Chondrocyte (in vitro differentiated cells): Measurements from ENCODE around the gene MRPL55. TPM values are rescaled to one million over a fixed set of nuclear protein-coding genes. Genes with fewer than 3 reads are reported as not detected.

Source experiments
- DNase-seq: peaks from one replicate; pipeline ENCODE4 v3.0.0; 2021; ENCODE audit warnings: mixed read lengths, low spot score
- H3K27ac Mint-ChIP-seq: one replicate; pipeline ENCODE4 v1.8.0; 2021; ENCODE audit warnings: mild to moderate bottlenecking, moderate library complexity, mixed read lengths; ENCODE audit not compliant: unreplicated experiment
- H3K27me3 Mint-ChIP-seq: 2 replicates; pipeline ENCODE4 v1.8.0; 2021; ENCODE audit warnings: low read depth, mixed read lengths
- H3K36me3 Mint-ChIP-seq: 2 replicates; pipeline ENCODE4 v1.8.0; 2021; ENCODE audit warnings: low read depth, mixed read lengths
- H3K4me1 Mint-ChIP-seq: 2 replicates; pipeline ENCODE4 v1.8.0; 2021; ENCODE audit warnings: low read depth, mild to moderate bottlenecking, mixed read lengths
- H3K4me3 Mint-ChIP-seq: one replicate; pipeline ENCODE4 v1.8.0; 2021; ENCODE audit warnings: mild to moderate bottlenecking, moderate library complexity, mixed read lengths; ENCODE audit not compliant: unreplicated experiment
- H3K9me3 Mint-ChIP-seq: 2 replicates; pipeline ENCODE4 v1.8.0; 2021; ENCODE audit warnings: low read depth, mixed read lengths
- CTCF ChIP-seq: fragments of 200-600 bp; sonication (generic); IDR thresholded peaks from 2 replicates; pipeline ENCODE4 v1.5.0; 2021; ENCODE audit warnings: antibody characterized with exemption, mild to moderate bottlenecking, moderate library complexity
- total RNA-seq: library from RNA; stranded (reverse); gene quantifications from 3 replicates; pipeline ENCODE4 v1.2.1, GENCODE V29; 2021

Gene MRPL55
- total RNA-seq, 1 donor from 2014 or later, result 48.6 TPM

GRCh38 chr1:228068359-228068758, 40.7 kb downstream of the MRPL55 start:
- no peak for DNase-seq
- TF ChIP-seq CTCF, result no peak
- no peak overlapping the region for H3K27ac Mint-ChIP-seq
- H3K4me3 Mint-ChIP-seq, result no peak overlapping the region
- peaks cover 7% of the 10 kb centered on the region for H3K27me3 Mint-ChIP-seq
- no peaks in the 10 kb centered on the region for H3K36me3 Mint-ChIP-seq
- no peaks in the 10 kb centered on the region for H3K9me3 Mint-ChIP-seq
- H3K4me1 Mint-ChIP-seq, result no peaks in the 10 kb centered on the region

DNA sequence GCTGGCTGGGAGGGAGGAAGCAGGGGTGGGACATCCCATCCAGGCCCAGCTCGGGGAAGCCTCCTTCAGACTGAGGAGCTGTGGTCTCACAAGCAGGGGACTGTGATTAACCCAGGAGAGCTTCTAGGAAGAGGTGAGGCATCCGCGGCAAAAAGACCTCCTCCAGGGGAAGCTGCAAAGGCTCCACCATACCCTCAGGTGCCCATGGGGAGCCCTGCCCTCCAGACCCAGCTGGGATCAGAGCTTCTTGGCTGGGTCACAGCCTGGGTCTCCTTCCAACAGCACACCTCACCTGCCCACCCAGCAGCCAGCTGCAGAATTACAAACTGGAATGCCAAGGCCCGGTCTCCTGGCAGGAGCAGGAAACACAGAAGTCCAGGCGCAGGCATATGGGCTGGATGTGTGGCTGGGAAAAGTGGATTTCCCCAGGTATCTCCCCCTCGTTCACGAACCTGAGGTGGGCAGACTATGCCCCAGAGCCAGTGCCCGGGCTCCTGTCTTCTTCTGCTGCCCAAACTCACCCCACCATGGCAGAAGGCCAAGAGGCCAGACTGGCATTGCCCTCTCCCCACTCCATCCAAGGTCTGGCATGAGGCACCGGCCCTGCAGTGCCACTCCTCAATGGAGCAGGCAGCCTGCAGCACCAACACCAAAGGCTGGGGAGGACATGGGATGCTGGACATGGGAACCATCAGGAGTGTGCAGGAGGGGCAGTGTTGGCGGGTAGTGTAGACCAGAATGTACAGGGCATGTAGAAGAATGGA, 42.0 kb downstream of the MRPL55 start:
- no peaks in the 10 kb centered on the region for H3K36me3 Mint-ChIP-seq
- H3K4me3 Mint-ChIP-seq, result no peak overlapping the region
- H3K4me1 Mint-ChIP-seq, result no peaks in the 10 kb centered on the region
- H3K27ac Mint-ChIP-seq, result no peak overlapping the region
- peaks cover 7% of the 10 kb centered on the region for H3K27me3 Mint-ChIP-seq
- no peak for TF ChIP-seq CTCF
- H3K9me3 Mint-ChIP-seq, result no peaks in the 10 kb centered on the region
- no peak for DNase-seq

DNA sequence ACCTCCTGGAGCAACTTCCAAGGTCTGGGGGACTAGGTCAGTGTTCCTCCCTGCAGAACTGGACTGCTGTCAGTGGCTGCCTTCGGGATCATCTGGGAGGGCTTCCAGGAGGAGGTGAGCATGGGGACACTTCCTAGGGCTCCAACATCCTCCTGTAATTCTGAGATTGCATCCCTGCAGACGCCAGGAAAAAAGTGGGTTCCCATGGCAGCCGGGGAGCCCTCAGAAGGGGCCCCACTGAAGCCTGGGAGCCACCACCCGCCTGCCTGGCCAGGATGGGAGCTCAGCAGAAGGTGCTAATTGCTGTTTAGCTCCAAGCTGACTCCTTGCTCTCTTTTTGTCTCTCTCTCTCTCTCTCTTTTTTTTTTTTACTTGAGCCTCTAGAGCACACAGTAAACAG, 42.7 kb downstream of the MRPL55 start:
- H3K27ac Mint-ChIP-seq, result no peak overlapping the region
- H3K9me3 Mint-ChIP-seq, result no peaks in the 10 kb centered on the region
- H3K36me3 Mint-ChIP-seq, result no peaks in the 10 kb centered on the region
- no peak for TF ChIP-seq CTCF
- peaks cover 7% of the 10 kb centered on the region for H3K27me3 Mint-ChIP-seq
- no peak for DNase-seq
- H3K4me3 Mint-ChIP-seq, result no peak overlapping the region
- H3K4me1 Mint-ChIP-seq, result no peaks in the 10 kb centered on the region

GRCh38 chr1:228065543-228066347, 43.4 kb downstream of the MRPL55 start:
- Mint-ChIP-seq H3K27ac (no peak overlapping the region), H3K36me3 (no peaks in the 10 kb centered on the region), H3K4me1 (peaks cover 6% of the 10 kb centered on the region), H3K9me3 (no peaks in the 10 kb centered on the region), H3K27me3 (peaks cover 13% of the 10 kb centered on the region), H3K4me3 (no peak overlapping the region)
- no peak for DNase-seq
- no peak for TF ChIP-seq CTCF

GRCh38 chr1:228064741-228065542, 44.2 kb downstream of the MRPL55 start:
- Mint-ChIP-seq H3K36me3 (no peaks in the 10 kb centered on the region), H3K4me1 (peaks cover 9% of the 10 kb centered on the region), H3K4me3 (no peak overlapping the region), H3K27ac (no peak overlapping the region), H3K9me3 (no peaks in the 10 kb centered on the region), H3K27me3 (peaks cover 17% of the 10 kb centered on the region)
- no peak for DNase-seq
- TF ChIP-seq CTCF, result no peak
